HepG2 (cell line): ENCODE data around the gene MAP3K8. TPM values are rescaled to one million over a fixed set of nuclear protein-coding genes. Genes with fewer than 3 reads are reported as not detected.
A peak's percentile ranks its signal among the peaks of the same experiment; 100 is the strongest.

ENCODE experiments used
- GPN1 ChIP-seq: sonication (generic); formaldehyde crosslinking; IDR thresholded peaks from 2 replicates; pipeline ENCODE4 v1.5.1; 2020; ENCODE audit warnings: missing genetic modification reagents, borderline replicate concordance
- KDM2A ChIP-seq: sonication (generic); formaldehyde crosslinking; IDR thresholded peaks from 2 replicates; pipeline ENCODE4 v1.4.0; 2020; ENCODE audit warnings: low read depth, missing genetic modification reagents, borderline replicate concordance
- NCOA2 ChIP-seq: sonication (generic); formaldehyde crosslinking; IDR thresholded peaks from 2 replicates; pipeline ENCODE4 v1.8.0; 2022; ENCODE audit warnings: inconsistent platforms
- NR2F2 ChIP-seq: IDR thresholded peaks from 2 replicates; pipeline ENCODE4 v1.6.1; 2012; ENCODE audit warnings: low read depth, inconsistent platforms, borderline replicate concordance
- SP4 ChIP-seq: sonication (generic); formaldehyde crosslinking; IDR thresholded peaks from 2 replicates; pipeline ENCODE4 v1.8.1; 2023; ENCODE audit warnings: mild to moderate bottlenecking, missing genetic modification reagents
- ZNF468 ChIP-seq: sonication (generic); formaldehyde crosslinking; IDR thresholded peaks from 2 replicates; pipeline ENCODE4 v1.8.0; 2022; ENCODE audit warnings: mild to moderate bottlenecking, moderate library complexity, missing genetic modification reagents
- ZNF563 ChIP-seq: sonication (generic); formaldehyde crosslinking; IDR thresholded peaks from 2 replicates; pipeline ENCODE4 v1.8.0; 2022; ENCODE audit warnings: mild to moderate bottlenecking, moderate library complexity, missing genetic modification reagents
- ZNF713 ChIP-seq: sonication (generic); formaldehyde crosslinking; IDR thresholded peaks from 2 replicates; pipeline ENCODE4 v1.4.0; 2020; ENCODE audit warnings: mild to moderate bottlenecking, missing genetic modification reagents
- polyA plus RNA-seq, 8 experiments: library from polyadenylated mRNA; depleted of rRNA in 3 of 8; stranded (reverse) in 7 of 8; unstranded in 1 of 8; fragments of >200 nt; fragmentation: Illumina TruSeq in 4 of 8; extraction: Trizol in 4 of 8; gene quantifications; 2 replicates each; pipeline versions ENCODE4 v1.2.1 to v1.2.3, GENCODE V29; 2011 to 2016; ENCODE audit warnings: low read depth in 4 of 8, missing spikeins in 1 of 8, mixed read lengths in 1 of 8; ENCODE audit not compliant: insufficient read depth in 1 of 8
- total RNA-seq, 5 experiments: library from RNA; depleted of rRNA; stranded (reverse); fragments of >200 nt; fragmentation: Illumina TruSeq; extraction: Trizol; gene quantifications; 2 replicates each; pipeline ENCODE4 v1.2.3, GENCODE V29; 2016; ENCODE audit warnings: low read depth in 1 of 5
- TF ChIP-seq, protein P1 (sequence below): sonication (generic); formaldehyde crosslinking; conservative IDR thresholded peaks from 2 replicates; pipeline ENCODE4 v1.8.0; 2022; ENCODE audit warnings: mild to moderate bottlenecking, moderate library complexity, missing genetic modification reagents
- TF ChIP-seq, protein P2 (sequence below), 2 experiments: fragments of 450-650 bp in 1 of 2; sonication (generic) in 1 of 2; formaldehyde crosslinking; IDR thresholded peaks; 2 replicates each; pipeline versions ENCODE4 v1.5.0 to v1.8.0; 2020 to 2022; ENCODE audit warnings: mild to moderate bottlenecking in 1 of 2, missing genetic modification reagents in 1 of 2
- TF ChIP-seq, protein P3 (sequence below): sonication (generic); formaldehyde crosslinking; conservative IDR thresholded peaks from 2 replicates; pipeline ENCODE4 v1.8.0; 2022; ENCODE audit warnings: low read depth, missing genetic modification reagents
- TF ChIP-seq, protein P4 (sequence below): sonication (generic); formaldehyde crosslinking; IDR thresholded peaks from 2 replicates; pipeline ENCODE4 v1.8.0; 2022; ENCODE audit warnings: missing genetic modification reagents, mild to moderate bottlenecking, moderate library complexity, borderline replicate concordance
- TF ChIP-seq, protein P5 (sequence below): sonication (generic); formaldehyde crosslinking; IDR thresholded peaks from 2 replicates; pipeline ENCODE4 v1.5.0; 2020; ENCODE audit warnings: missing genetic modification reagents
- TF ChIP-seq, protein P6 (sequence below): sonication (generic); formaldehyde crosslinking; IDR thresholded peaks from 2 replicates; pipeline ENCODE4 v1.5.1; 2020; ENCODE audit warnings: mild to moderate bottlenecking, missing genetic modification reagents, borderline replicate concordance

MAP3K8 gene
- total and polyA plus RNA-seq, 2 of the 13 experiments (the other 11 are each of a cell fraction or from before 2014, with no cell fraction given), result 19.3 to 37.9 TPM

DNA sequence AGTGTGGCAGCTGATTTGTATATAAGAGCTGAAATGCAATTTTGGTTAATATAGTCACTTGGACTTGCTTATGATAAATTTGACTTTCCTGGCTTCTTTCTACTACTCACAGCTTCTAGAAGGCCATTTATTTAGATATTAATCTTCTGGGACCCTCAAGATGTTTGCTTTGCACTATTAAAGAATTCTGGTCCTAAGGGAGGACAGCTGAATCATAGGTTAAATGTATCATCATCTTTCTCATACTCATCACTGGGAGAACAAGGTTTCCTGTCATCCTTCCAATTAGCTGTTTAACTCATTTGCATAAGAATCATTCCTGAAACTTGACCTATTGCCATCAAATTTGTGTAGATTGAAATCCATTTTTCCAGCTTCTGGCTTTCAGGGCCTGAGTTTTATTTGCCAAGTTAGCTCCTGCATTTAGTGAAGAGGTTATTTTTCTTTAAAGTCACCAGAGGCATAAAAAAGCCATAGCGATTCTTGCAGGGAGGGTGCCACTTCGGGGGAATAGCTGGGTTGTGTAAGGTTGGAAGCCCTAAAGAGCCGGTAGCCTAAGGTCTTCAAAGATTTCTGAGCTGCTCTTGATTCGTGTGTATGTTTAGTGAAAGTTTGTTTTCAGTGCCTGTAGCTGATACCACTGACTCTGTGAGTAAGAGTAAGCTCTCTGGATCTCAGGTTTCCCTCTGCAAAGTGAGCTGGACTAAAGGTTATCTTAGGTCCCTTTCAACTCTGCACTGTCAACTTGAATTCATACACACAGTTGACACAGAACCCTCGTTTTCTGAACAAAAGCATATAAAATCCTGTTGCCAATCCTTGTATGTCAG, 4.3 kb downstream of the MAP3K8 start (continued):
- TF ChIP-seq, protein P1, sequence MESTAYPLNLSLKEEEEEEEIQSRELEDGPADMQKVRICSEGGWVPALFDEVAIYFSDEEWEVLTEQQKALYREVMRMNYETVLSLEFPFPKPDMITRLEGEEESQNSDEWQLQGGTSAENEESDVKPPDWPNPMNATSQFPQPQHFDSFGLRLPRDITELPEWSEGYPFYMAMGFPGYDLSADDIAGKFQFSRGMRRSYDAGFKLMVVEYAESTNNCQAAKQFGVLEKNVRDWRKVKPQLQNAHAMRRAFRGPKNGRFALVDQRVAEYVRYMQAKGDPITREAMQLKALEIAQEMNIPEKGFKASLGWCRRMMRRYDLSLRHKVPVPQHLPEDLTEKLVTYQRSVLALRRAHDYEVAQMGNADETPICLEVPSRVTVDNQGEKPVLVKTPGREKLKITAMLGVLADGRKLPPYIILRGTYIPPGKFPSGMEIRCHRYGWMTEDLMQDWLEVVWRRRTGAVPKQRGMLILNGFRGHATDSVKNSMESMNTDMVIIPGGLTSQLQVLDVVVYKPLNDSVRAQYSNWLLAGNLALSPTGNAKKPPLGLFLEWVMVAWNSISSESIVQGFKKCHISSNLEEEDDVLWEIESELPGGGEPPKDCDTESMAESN (CRISPR knock-in tag), result 0 out of 2 replicates have a peak, but pooled peaks have one; percentile 58
- TF ChIP-seq, protein P2, sequence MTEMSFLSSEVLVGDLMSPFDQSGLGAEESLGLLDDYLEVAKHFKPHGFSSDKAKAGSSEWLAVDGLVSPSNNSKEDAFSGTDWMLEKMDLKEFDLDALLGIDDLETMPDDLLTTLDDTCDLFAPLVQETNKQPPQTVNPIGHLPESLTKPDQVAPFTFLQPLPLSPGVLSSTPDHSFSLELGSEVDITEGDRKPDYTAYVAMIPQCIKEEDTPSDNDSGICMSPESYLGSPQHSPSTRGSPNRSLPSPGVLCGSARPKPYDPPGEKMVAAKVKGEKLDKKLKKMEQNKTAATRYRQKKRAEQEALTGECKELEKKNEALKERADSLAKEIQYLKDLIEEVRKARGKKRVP (CRISPR knock-in tag; IDR thresholded peaks at IDR 0.05), result 0 out of 4 replicates have a peak, but pooled peaks of 1 of the 2 experiments have one; percentile 18
- TF ChIP-seq, protein P3, sequence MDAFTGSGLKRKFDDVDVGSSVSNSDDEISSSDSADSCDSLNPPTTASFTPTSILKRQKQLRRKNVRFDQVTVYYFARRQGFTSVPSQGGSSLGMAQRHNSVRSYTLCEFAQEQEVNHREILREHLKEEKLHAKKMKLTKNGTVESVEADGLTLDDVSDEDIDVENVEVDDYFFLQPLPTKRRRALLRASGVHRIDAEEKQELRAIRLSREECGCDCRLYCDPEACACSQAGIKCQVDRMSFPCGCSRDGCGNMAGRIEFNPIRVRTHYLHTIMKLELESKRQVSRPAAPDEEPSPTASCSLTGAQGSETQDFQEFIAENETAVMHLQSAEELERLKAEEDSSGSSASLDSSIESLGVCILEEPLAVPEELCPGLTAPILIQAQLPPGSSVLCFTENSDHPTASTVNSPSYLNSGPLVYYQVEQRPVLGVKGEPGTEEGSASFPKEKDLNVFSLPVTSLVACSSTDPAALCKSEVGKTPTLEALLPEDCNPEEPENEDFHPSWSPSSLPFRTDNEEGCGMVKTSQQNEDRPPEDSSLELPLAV, result no peak
- TF ChIP-seq ZNF563 (CRISPR knock-in tag), result no peak
- TF ChIP-seq KDM2A, result no peak
- TF ChIP-seq, protein P4, sequence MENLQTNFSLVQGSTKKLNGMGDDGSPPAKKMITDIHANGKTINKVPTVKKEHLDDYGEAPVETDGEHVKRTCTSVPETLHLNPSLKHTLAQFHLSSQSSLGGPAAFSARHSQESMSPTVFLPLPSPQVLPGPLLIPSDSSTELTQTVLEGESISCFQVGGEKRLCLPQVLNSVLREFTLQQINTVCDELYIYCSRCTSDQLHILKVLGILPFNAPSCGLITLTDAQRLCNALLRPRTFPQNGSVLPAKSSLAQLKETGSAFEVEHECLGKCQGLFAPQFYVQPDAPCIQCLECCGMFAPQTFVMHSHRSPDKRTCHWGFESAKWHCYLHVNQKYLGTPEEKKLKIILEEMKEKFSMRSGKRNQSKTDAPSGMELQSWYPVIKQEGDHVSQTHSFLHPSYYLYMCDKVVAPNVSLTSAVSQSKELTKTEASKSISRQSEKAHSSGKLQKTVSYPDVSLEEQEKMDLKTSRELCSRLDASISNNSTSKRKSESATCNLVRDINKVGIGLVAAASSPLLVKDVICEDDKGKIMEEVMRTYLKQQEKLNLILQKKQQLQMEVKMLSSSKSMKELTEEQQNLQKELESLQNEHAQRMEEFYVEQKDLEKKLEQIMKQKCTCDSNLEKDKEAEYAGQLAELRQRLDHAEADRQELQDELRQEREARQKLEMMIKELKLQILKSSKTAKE (CRISPR knock-in tag), result no peak
- no peak for TF ChIP-seq SP4 (CRISPR knock-in tag)
- TF ChIP-seq NCOA2 (CRISPR knock-in tag), result peak; percentile 74
- no peak for TF ChIP-seq GPN1 (CRISPR knock-in tag)
- TF ChIP-seq, protein P5, sequence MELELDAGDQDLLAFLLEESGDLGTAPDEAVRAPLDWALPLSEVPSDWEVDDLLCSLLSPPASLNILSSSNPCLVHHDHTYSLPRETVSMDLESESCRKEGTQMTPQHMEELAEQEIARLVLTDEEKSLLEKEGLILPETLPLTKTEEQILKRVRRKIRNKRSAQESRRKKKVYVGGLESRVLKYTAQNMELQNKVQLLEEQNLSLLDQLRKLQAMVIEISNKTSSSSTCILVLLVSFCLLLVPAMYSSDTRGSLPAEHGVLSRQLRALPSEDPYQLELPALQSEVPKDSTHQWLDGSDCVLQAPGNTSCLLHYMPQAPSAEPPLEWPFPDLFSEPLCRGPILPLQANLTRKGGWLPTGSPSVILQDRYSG (CRISPR knock-in tag), result no peak
- TF ChIP-seq ZNF468, result no peak
- TF ChIP-seq ZNF713 (CRISPR knock-in tag), result no peak
- peak; percentile 94 for TF ChIP-seq NR2F2
- TF ChIP-seq, protein P6, sequence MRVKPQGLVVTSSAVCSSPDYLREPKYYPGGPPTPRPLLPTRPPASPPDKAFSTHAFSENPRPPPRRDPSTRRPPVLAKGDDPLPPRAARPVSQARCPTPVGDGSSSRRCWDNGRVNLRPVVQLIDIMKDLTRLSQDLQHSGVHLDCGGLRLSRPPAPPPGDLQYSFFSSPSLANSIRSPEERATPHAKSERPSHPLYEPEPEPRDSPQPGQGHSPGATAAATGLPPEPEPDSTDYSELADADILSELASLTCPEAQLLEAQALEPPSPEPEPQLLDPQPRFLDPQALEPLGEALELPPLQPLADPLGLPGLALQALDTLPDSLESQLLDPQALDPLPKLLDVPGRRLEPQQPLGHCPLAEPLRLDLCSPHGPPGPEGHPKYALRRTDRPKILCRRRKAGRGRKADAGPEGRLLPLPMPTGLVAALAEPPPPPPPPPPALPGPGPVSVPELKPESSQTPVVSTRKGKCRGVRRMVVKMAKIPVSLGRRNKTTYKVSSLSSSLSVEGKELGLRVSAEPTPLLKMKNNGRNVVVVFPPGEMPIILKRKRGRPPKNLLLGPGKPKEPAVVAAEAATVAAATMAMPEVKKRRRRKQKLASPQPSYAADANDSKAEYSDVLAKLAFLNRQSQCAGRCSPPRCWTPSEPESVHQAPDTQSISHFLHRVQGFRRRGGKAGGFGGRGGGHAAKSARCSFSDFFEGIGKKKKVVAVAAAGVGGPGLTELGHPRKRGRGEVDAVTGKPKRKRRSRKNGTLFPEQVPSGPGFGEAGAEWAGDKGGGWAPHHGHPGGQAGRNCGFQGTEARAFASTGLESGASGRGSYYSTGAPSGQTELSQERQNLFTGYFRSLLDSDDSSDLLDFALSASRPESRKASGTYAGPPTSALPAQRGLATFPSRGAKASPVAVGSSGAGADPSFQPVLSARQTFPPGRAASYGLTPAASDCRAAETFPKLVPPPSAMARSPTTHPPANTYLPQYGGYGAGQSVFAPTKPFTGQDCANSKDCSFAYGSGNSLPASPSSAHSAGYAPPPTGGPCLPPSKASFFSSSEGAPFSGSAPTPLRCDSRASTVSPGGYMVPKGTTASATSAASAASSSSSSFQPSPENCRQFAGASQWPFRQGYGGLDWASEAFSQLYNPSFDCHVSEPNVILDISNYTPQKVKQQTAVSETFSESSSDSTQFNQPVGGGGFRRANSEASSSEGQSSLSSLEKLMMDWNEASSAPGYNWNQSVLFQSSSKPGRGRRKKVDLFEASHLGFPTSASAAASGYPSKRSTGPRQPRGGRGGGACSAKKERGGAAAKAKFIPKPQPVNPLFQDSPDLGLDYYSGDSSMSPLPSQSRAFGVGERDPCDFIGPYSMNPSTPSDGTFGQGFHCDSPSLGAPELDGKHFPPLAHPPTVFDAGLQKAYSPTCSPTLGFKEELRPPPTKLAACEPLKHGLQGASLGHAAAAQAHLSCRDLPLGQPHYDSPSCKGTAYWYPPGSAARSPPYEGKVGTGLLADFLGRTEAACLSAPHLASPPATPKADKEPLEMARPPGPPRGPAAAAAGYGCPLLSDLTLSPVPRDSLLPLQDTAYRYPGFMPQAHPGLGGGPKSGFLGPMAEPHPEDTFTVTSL (CRISPR knock-in tag), result peak; percentile 78; the same call in 1 of the 2 replicates
